Activated CD8-positive, alpha-beta memory T cell treated with anti-CD3 and anti-CD28 coated beads, Interleukin-2, amount 50 U/mL, for 24 hours (primary cell): ENCODE results near the gene ATRNL1.
"Not testable (repeated sequence)": the region's sequence is repeated elsewhere in the genome, so short reads cannot be mapped to it uniquely, and the experiment has no call there.

Experiments
- DNase-seq: peaks from one replicate; pipeline ENCODE4 v3.0.0-alpha.2; 2020; ENCODE audit errors: extremely low read depth

Gene ATRNL1

GRCh38 chr10:115084277-115084850, 8.8 kb upstream of the ATRNL1 start:
- DNase-seq: no peak

- DNase-seq: no peak
These were observed 2.0 kb upstream of the ATRNL1 start for GRCh38 chr10:115091161-115091560.

GRCh38 chr10:115092258-115092554, 959 bp upstream of the ATRNL1 start:
- no peak for DNase-seq

- no peak for DNase-seq
These were observed 445 bp upstream of the ATRNL1 start for GRCh38 chr10:115092555-115093285.

GRCh38 chr10:115093776-115094408, 727 bp downstream of the ATRNL1 start:
- no peak for DNase-seq

GRCh38 chr10:115094416-115095140, 1.4 kb downstream of the ATRNL1 start:
- DNase-seq: no peak

- DNase-seq: no peak
These were observed 2.6 kb downstream of the ATRNL1 start for GRCh38 chr10:115095758-115096157.

- DNase-seq: no peak
These were observed 10.5 kb downstream of the ATRNL1 start for GRCh38 chr10:115103700-115104099.

- not testable (repeated sequence) for DNase-seq
These were observed 12.2 kb downstream of the ATRNL1 start for GRCh38 chr10:115105411-115105810.

- no peak for DNase-seq
These were observed 14.7 kb downstream of the ATRNL1 start for GRCh38 chr10:115107830-115108229.

GRCh38 chr10:115117301-115117700, 24.1 kb downstream of the ATRNL1 start:
- no peak for DNase-seq

- DNase-seq: no peak
These were observed 25.2 kb downstream of the ATRNL1 start for GRCh38 chr10:115118346-115118745.

- no peak for DNase-seq
These were observed 32.3 kb downstream of the ATRNL1 start for GRCh38 chr10:115125505-115125904.

- no peak for DNase-seq
These were observed 36.6 kb downstream of the ATRNL1 start for GRCh38 chr10:115129752-115130151.

GRCh38 chr10:115136616-115137015, 43.5 kb downstream of the ATRNL1 start:
- DNase-seq: no peak

GRCh38 chr10:115141254-115141653, 48.1 kb downstream of the ATRNL1 start:
- no peak for DNase-seq

GRCh38 chr10:115157357-115157756, 64.2 kb downstream of the ATRNL1 start:
- no peak for DNase-seq

GRCh38 chr10:115163129-115163528, 70.0 kb downstream of the ATRNL1 start:
- DNase-seq: no peak

- DNase-seq: no peak
These were observed 71.1 kb downstream of the ATRNL1 start for GRCh38 chr10:115164220-115164619.

GRCh38 chr10:115167751-115168150, 74.6 kb downstream of the ATRNL1 start:
- no peak for DNase-seq

GRCh38 chr10:115171392-115171960, 78.3 kb downstream of the ATRNL1 start:
- no peak for DNase-seq

- DNase-seq: no peak
These were observed 80.8 kb downstream of the ATRNL1 start for GRCh38 chr10:115173915-115174443.
